K562 (cell line): ENCODE results near the gene ANO9. TPM values are rescaled to one million over a fixed set of nuclear protein-coding genes. Genes with fewer than 3 reads are reported as not detected.

Source experiments
- ATAC-seq: fragments of 200-7000 bp; cut with Tn5 transposase; 3 replicates; pipeline ENCODE4 v1.9.1; 2020; ENCODE audit warnings: moderate library complexity
- BruUV-seq: library from RNA; stranded (reverse); fragments of 400-500 nt; replicated peaks from 2 replicates; lab custom pipeline; 2021; lab: Mats Ljungman, UMichigan
- CTCF ChIA-PET: fragments of 300-600 bp; formaldehyde crosslinking; extraction: SDS; loops from one replicate; lab custom pipeline; 2021; ENCODE audit warnings: low intra/inter-chr PET ratio; lab: Yijun Ruan, JAX
- POLR2A ChIA-PET: fragments of 300-600, 350-650 bp; sonication (Branson Sonifier 250); formaldehyde crosslinking; extraction: SDS; loops from one replicate; lab custom pipeline; 2021; ENCODE audit warnings: antibody characterized with exemption, inconsistent platforms; lab: Yijun Ruan, JAX
- DNase-seq, 4 experiments: peaks; one replicate each; pipeline versions ENCODE4 v3.0.0 to v3.0.0-alpha.2; 2011 to 2018; ENCODE audit warnings: low spot score in 3 of 4, mixed read lengths in 3 of 4; ENCODE audit errors: extremely low read depth in 1 of 4
- FAIRE-seq: peaks from 2 replicates; lab custom pipeline; 2011; peaks lifted over from hg19 to GRCh38; lab: Jason Lieb, UNC
- H2AFZ ChIP-seq: 2 replicates; pipeline ENCODE4 v1.6.0; 2011; ENCODE audit warnings: low read depth, low read length, control low read depth, inconsistent platforms
- H3K27ac ChIP-seq: fragments of 200-600 bp; 3 replicates; pipeline ENCODE4 v1.8.0; 2011; ENCODE audit warnings: low read depth, mild to moderate bottlenecking, control low read depth, inconsistent platforms, low read length, moderate library complexity, mixed read lengths; ENCODE audit errors: extremely low read depth
- H3K27me3 ChIP-seq, 2 experiments: fragments of 300-600 bp in 1 of 2; 2 replicates in 1 of 2; 3 replicates in 1 of 2; pipeline versions ENCODE4 v1.6.0 to v1.8.0; 2011; ENCODE audit warnings: inconsistent platforms in 2 of 2, low read length in 2 of 2, mild to moderate bottlenecking in 1 of 2, mixed read lengths in 1 of 2, moderate library complexity in 1 of 2; ENCODE audit not compliant: control insufficient read depth in 2 of 2, insufficient read depth in 2 of 2
- H3K36me3 ChIP-seq: fragments of 300-600 bp; 3 replicates; pipeline ENCODE4 v1.8.0; 2011; ENCODE audit warnings: mild to moderate bottlenecking, low read length, inconsistent platforms; ENCODE audit not compliant: control insufficient read depth, insufficient read depth
- H3K4me1 ChIP-seq, 2 experiments: fragments of 200-600 bp in 1 of 2; replicated peaks in 1 of 2; 2 replicates in 1 of 2; 3 replicates in 1 of 2; pipeline versions ENCODE4 v1.5.1 to v1.8.0; 2011; ENCODE audit warnings: inconsistent platforms in 2 of 2, low read length in 2 of 2, mild to moderate bottlenecking in 1 of 2, mixed read lengths in 1 of 2, moderate library complexity in 1 of 2; ENCODE audit not compliant: control insufficient read depth in 2 of 2, insufficient read depth in 2 of 2
- H3K4me2 ChIP-seq: 2 replicates; pipeline ENCODE4 v1.6.1; 2011; ENCODE audit warnings: low read length, control low read depth, inconsistent platforms, mixed read lengths; ENCODE audit not compliant: insufficient read depth
- H3K4me3 ChIP-seq: fragments of 200-600 bp; sonication (generic), shearing (Covaris generic); 2 replicates; pipeline ENCODE4 v1.5.1; 2016; ENCODE audit warnings: control low read depth, inconsistent platforms
- H3K79me2 ChIP-seq: fragments of 200-600 bp; 3 replicates; pipeline ENCODE4 v1.8.0; 2011; ENCODE audit warnings: low read length, inconsistent platforms; ENCODE audit not compliant: control insufficient read depth, insufficient read depth
- H3K9ac ChIP-seq, 2 experiments: 2 replicates each; pipeline versions ENCODE4 v1.6.0 to v1.6.1; 2011; ENCODE audit warnings: low read depth in 2 of 2, low read length in 2 of 2, control low read depth in 1 of 2, inconsistent platforms in 1 of 2, mild to moderate bottlenecking in 1 of 2, mixed read lengths in 1 of 2; ENCODE audit not compliant: insufficient read depth in 1 of 2
- H3K9me1 ChIP-seq: one replicate; pipeline ENCODE4 v1.6.0; 2011; ENCODE audit warnings: inconsistent platforms, mild to moderate bottlenecking, low read length, moderate library complexity; ENCODE audit not compliant: control insufficient read depth, insufficient read depth
- H3K9me3 ChIP-seq: replicated peaks from 2 replicates; pipeline ENCODE4 v1.5.1; 2011; ENCODE audit warnings: low read depth, low read length, inconsistent platforms; ENCODE audit not compliant: control insufficient read depth, insufficient read depth
- H4K20me1 ChIP-seq: replicated peaks from 2 replicates; pipeline ENCODE4 v1.6.1; 2011; ENCODE audit warnings: low read length, inconsistent platforms, mixed read lengths; ENCODE audit not compliant: control insufficient read depth, insufficient read depth
- FOXA3 ChIP-seq, 2 experiments: fragments of 450-650 bp in 1 of 2; sonication (generic) in 1 of 2; formaldehyde crosslinking; IDR thresholded peaks in 1 of 2; conservative IDR thresholded peaks in 1 of 2; 2 replicates each; pipeline versions ENCODE4 v1.4.0 to v1.8.0; 2020 to 2022; ENCODE audit warnings: mild to moderate bottlenecking in 2 of 2, missing genetic modification reagents in 1 of 2
- GABPB2 ChIP-seq: fragments of 250-450 bp; sonication (Bioruptor Pico); conservative IDR thresholded peaks from 2 replicates; pipeline ENCODE4 v1.5.1; 2021; ENCODE audit warnings: mild to moderate bottlenecking
- HMGN3 ChIP-seq: IDR thresholded peaks from 2 replicates; pipeline ENCODE4 v1.6.1; 2011; ENCODE audit warnings: borderline replicate concordance, low read depth, mild to moderate bottlenecking, mixed read lengths, low read length; ENCODE audit not compliant: insufficient read length; ENCODE audit errors: extremely low read depth
- MTA3 ChIP-seq: fragments of 450-650 bp; formaldehyde crosslinking; IDR thresholded peaks from 2 replicates; pipeline ENCODE4 v1.6.1; 2017; ENCODE audit warnings: mild to moderate bottlenecking, borderline replicate concordance
- MYC ChIP-seq, 2 experiments: fragments of 250-450 bp in 1 of 2; sonication (Bioruptor Pico) in 1 of 2; IDR thresholded peaks; 2 replicates each; pipeline versions ENCODE4 v1.5.1 to v1.6.1; 2012 to 2021; ENCODE audit warnings: low read depth in 2 of 2, borderline replicate concordance in 1 of 2, improper control_type of control experiment in 1 of 2, low read length in 1 of 2, mild to moderate bottlenecking in 1 of 2, moderate library complexity in 1 of 2
- NCOA1 ChIP-seq: fragments of 450-650 bp; IDR thresholded peaks from 2 replicates; pipeline ENCODE4 v1.6.1; 2016; ENCODE audit warnings: low read depth
- RBM25 ChIP-seq: fragments of 200-400 bp; formaldehyde crosslinking; IDR thresholded peaks from 2 replicates; pipeline ENCODE4 v1.6.1; 2018; ENCODE audit warnings: low read length, low read depth, moderate library complexity; ENCODE audit not compliant: severe bottlenecking
- TAF9B ChIP-seq: fragments of 450-650 bp; IDR thresholded peaks from 2 replicates; pipeline ENCODE4 v1.6.1; 2018; ENCODE audit warnings: mild to moderate bottlenecking; ENCODE audit not compliant: partially characterized antibody
- ZNF354B ChIP-seq: fragments of 250-450 bp; sonication (Bioruptor Pico); IDR thresholded peaks from 2 replicates; pipeline ENCODE4 v1.4.0; 2020
- ZNF431 ChIP-seq: sonication (generic); formaldehyde crosslinking; IDR thresholded peaks from 2 replicates; pipeline ENCODE4 v1.8.0; 2022; ENCODE audit warnings: mild to moderate bottlenecking, missing genetic modification reagents
- ZNF717 ChIP-seq: fragments of 250-450 bp; sonication (Bioruptor Pico); IDR thresholded peaks from 2 replicates; pipeline ENCODE4 v1.5.0; 2021
- ZNF780A ChIP-seq: fragments of 250-450 bp; sonication (Bioruptor Pico); IDR thresholded peaks from 2 replicates; pipeline ENCODE4 v1.5.0; 2021; ENCODE audit warnings: mild to moderate bottlenecking
- WGBS: fragments of 100-300 bp; shearing (Covaris generic); methylation state at CpG from one replicate; pipeline ENCODE4 v1.1.6; 2016; ENCODE audit warnings: low coverage, mixed read lengths; ENCODE audit not compliant: insufficient coverage; ENCODE audit errors: missing lambda C conversion rate; 5-methylcytosine and 5-hydroxymethylcytosine counted together
- in situ Hi-C: fragments of 300-500 bp; cut with MboI; formaldehyde crosslinking; loops from 4 replicates; pipeline ENCODE4 v1.15.0; 2018; ENCODE audit warnings: inconsistent platforms, mixed read lengths
- intact Hi-C: fragments of 100-400 bp; cut with micrococcal nuclease; formaldehyde crosslinking; loops from 2 replicates; pipeline ENCODE4 v1.14.2; 2022
- polyA plus RNA-seq, 8 experiments: library from polyadenylated mRNA; depleted of rRNA in 4 of 8; stranded (reverse) in 5 of 8; unstranded in 3 of 8; fragments of >200 nt; fragmentation: Nextera tagmentation in 2 of 8; fragmentation: Illumina TruSeq in 1 of 8; extraction: Ambion mirVana in 2 of 8; extraction: Trizol in 1 of 8; gene quantifications; 2 replicates each; pipeline versions ENCODE4 v1.2.1 to v1.2.3, GENCODE V29; 2011 to 2014; ENCODE audit warnings: inconsistent platforms in 1 of 8, missing spikeins in 1 of 8
- total RNA-seq, 7 experiments: library from RNA; depleted of rRNA in 6 of 7; stranded (reverse); fragments of >200 nt in 6 of 7; fragmentation: Illumina TruSeq in 2 of 7; extraction: Trizol in 2 of 7; gene quantifications; 2 replicates each; pipeline versions ENCODE4 v1.2.1 to v1.2.3, GENCODE V29; 2011 to 2021; ENCODE audit warnings: low replicate concordance in 1 of 7
- TF ChIP-seq, protein P1 (sequence below): fragments of 450-650 bp; IDR thresholded peaks from 2 replicates; pipeline ENCODE4 v1.6.1; 2018; ENCODE audit warnings: mild to moderate bottlenecking, low read depth; ENCODE audit not compliant: partially characterized antibody
- TF ChIP-seq, protein P2 (sequence below): fragments of 450-650 bp; formaldehyde crosslinking; IDR thresholded peaks from 2 replicates; pipeline ENCODE4 v1.4.0; 2020; ENCODE audit warnings: mild to moderate bottlenecking, moderate library complexity
- TF ChIP-seq, protein P3 (sequence below): fragments of 200-800 bp; sonication (Bioruptor generic); IDR thresholded peaks from 2 replicates; pipeline ENCODE4 v1.6.1; 2017; ENCODE audit warnings: missing genetic modification characterization, missing compliant biosample characterization

The ANO9 gene
- total and polyA plus RNA-seq, 9 of the 15 experiments (the other 6 are each of a cell fraction or from before 2014, with no cell fraction given), result 0.20 to 14.5 (median 4.5) TPM

DNA sequence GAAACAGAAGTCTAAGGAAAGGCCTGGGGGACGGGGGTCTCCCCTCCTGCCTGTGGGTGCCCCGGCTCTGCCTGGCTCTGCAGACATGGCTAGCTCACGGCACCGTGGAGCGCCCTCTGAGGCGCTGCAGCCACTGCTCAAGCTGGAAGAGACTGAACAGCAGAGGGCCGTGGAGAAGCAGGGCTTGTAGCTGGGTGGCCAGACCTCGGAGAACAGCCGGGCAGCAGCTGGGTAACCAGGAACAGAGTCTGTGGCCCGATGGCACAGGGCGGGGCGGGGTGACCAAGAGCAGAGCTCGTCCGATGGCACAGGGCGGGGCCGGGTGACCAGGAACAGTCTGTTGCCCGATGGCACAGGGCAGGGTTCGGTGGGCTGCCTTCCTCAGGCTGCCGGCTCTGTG, 47.2 kb upstream of the ANO9 start:
- FAIRE-seq, result no peak
- BruUV-seq, result no TSS peak
- in situ Hi-C loops, result no loop called here

More for the DNA sequence above, 47.2 kb upstream of the ANO9 start:
- POLR2A ChIA-PET, result interaction anchor here (0.6 kb wide), 1 partner anchor 21 kb away, joined by 3 read pairs; no protein-coding TSS in a partner anchor
- intact Hi-C loops, result no loop called here
- TF ChIP-seq, protein P1, sequence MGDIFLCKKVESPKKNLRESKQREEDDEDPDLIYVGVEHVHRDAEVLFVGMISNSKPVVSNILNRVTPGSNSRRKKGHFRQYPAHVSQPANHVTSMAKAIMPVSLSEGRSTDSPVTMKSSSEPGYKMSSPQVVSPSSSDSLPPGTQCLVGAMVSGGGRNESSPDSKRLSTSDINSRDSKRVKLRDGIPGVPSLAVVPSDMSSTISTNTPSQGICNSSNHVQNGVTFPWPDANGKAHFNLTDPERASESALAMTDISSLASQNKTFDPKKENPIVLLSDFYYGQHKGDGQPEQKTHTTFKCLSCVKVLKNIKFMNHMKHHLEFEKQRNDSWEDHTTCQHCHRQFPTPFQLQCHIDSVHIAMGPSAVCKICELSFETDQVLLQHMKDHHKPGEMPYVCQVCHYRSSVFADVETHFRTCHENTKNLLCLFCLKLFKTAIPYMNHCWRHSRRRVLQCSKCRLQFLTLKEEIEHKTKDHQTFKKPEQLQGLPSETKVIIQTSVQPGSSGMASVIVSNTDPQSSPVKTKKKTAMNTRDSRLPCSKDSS, result no peak
- TF ChIP-seq, protein P2, sequence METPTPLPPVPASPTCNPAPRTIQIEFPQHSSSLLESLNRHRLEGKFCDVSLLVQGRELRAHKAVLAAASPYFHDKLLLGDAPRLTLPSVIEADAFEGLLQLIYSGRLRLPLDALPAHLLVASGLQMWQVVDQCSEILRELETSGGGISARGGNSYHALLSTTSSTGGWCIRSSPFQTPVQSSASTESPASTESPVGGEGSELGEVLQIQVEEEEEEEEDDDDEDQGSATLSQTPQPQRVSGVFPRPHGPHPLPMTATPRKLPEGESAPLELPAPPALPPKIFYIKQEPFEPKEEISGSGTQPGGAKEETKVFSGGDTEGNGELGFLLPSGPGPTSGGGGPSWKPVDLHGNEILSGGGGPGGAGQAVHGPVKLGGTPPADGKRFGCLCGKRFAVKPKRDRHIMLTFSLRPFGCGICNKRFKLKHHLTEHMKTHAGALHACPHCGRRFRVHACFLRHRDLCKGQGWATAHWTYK (CRISPR knock-in tag), result no peak
- TF ChIP-seq ZNF717 (CRISPR knock-in tag) (no peak), GABPB2 (CRISPR knock-in tag) (no peak), MTA3 (no peak), ZNF431 (CRISPR knock-in tag) (no peak), TAF9B (no peak), MYC (IDR thresholded peaks at IDR 0.05; ENCODE audit: low read depth, low read length) (no peak), MYC (CRISPR knock-in tag; IDR thresholded peaks at IDR 0.05; ENCODE audit: borderline replicate concordance, low read depth) (no peak), FOXA3 (CRISPR knock-in tag; conservative IDR thresholded peaks at IDR 0.05 in 1 of 2, IDR thresholded peaks at IDR 0.05 in 1 of 2) (no peak), ZNF354B (CRISPR knock-in tag) (no peak), ZNF780A (CRISPR knock-in tag) (no peak), NCOA1 (no peak), RBM25 (no peak), HMGN3 (no peak)
- TF ChIP-seq, protein P3, sequence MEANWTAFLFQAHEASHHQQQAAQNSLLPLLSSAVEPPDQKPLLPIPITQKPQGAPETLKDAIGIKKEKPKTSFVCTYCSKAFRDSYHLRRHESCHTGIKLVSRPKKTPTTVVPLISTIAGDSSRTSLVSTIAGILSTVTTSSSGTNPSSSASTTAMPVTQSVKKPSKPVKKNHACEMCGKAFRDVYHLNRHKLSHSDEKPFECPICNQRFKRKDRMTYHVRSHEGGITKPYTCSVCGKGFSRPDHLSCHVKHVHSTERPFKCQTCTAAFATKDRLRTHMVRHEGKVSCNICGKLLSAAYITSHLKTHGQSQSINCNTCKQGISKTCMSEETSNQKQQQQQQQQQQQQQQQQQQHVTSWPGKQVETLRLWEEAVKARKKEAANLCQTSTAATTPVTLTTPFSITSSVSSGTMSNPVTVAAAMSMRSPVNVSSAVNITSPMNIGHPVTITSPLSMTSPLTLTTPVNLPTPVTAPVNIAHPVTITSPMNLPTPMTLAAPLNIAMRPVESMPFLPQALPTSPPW (CRISPR knock-in tag), result no peak
- TF ChIP-seq, all 486 proteins: peak for 0
- no peak overlapping the region for H3K4me3 ChIP-seq
- H3K9ac ChIP-seq, result no peak overlapping the region; a peak in 1 of 4 replicates
- H3K9me3 ChIP-seq, result peaks cover 2% of the 10 kb centered on the region; the same call in 1 of the 2 replicates
- no peak overlapping the region for H3K27ac ChIP-seq
- H3K27me3 ChIP-seq, result no peaks in the 10 kb centered on the region
- no peaks in the 10 kb centered on the region for H4K20me1 ChIP-seq
- peaks cover 0 to 31% of the 10 kb centered on the region in 2 experiments; a peak in 2 of 5 replicates for H3K4me1 ChIP-seq
- DNase-seq, result no peak
- no peak overlapping the region for H2AFZ ChIP-seq
- H3K4me2 ChIP-seq, result no peak overlapping the region
- no peaks in the 10 kb centered on the region for H3K9me1 ChIP-seq
- ATAC-seq, result no peak
- CTCF ChIA-PET, result no interaction called here
- peaks cover 63% of the 10 kb centered on the region; the same call in 2 of the 3 replicates for H3K36me3 ChIP-seq
- H3K79me2 ChIP-seq, result peaks cover 7% of the 10 kb centered on the region
- 96% methylated on average over 11 of the region's 19 CpGs for WGBS
